PC-3 (cell line): ENCODE results near the gene ZNF735. TPM values are rescaled to one million over a fixed set of nuclear protein-coding genes. Genes with fewer than 3 reads are reported as not detected.

ENCODE experiments used
- ATAC-seq: fragments of 200-7000 bp; cut with Tn5 transposase; 2 replicates; pipeline ENCODE4 v1.9.1; 2020; ENCODE audit warnings: mild to moderate bottlenecking, moderate library complexity
- BruUV-seq: library from RNA; stranded (reverse); fragments of 400-500 nt; replicated peaks from 2 replicates; lab custom pipeline; 2021; lab: Mats Ljungman, UMichigan
- CTCF ChIA-PET: fragments of 300-600 bp; sonication (Branson Sonifier 250); formaldehyde crosslinking; loops from one replicate; lab custom pipeline; 2022; ENCODE audit warnings: antibody characterized with exemption; lab: Charles Lee
- POLR2A ChIA-PET: fragments of 300-600 bp; sonication (Branson Sonifier 250); formaldehyde crosslinking; loops from one replicate; lab custom pipeline; 2022; ENCODE audit warnings: antibody characterized with exemption; ENCODE audit not compliant: unreplicated experiment; lab: Charles Lee
- DNase-seq: peaks from one replicate; pipeline ENCODE4 v3.0.0-alpha.2; 2015
- H2AFZ ChIP-seq: fragments of 300-600 bp; sonication (generic); 2 replicates; pipeline ENCODE4 v1.6.0; 2016; ENCODE audit warnings: antibody characterized with exemption, low read length
- H3F3A ChIP-seq: fragments of 300-600 bp; sonication (generic); one replicate; pipeline ENCODE4 v1.6.0; 2017; ENCODE audit warnings: antibody characterized with exemption, low read length, control low read depth, mild to moderate bottlenecking; ENCODE audit not compliant: unreplicated experiment
- H3K27ac ChIP-seq: fragments of 300-600 bp; sonication (generic); 2 replicates; pipeline ENCODE4 v1.5.1; 2016; ENCODE audit warnings: mild to moderate bottlenecking, low read length
- H3K27me3 ChIP-seq: fragments of 300-600 bp; sonication (generic); 2 replicates; pipeline ENCODE4 v1.6.1; 2016; ENCODE audit warnings: low read length, mixed read lengths
- H3K36me3 ChIP-seq: fragments of 300-600 bp; sonication (generic); 2 replicates; pipeline ENCODE4 v1.6.1; 2016; ENCODE audit warnings: low read depth, mixed run types, low read length, mixed read lengths
- H3K4me1 ChIP-seq: fragments of 300-600 bp; sonication (generic); 2 replicates; pipeline ENCODE4 v1.5.1; 2016; ENCODE audit warnings: low read length; ENCODE audit not compliant: insufficient read depth
- H3K4me2 ChIP-seq: fragments of 300-600 bp; sonication (generic); 2 replicates; pipeline ENCODE4 v1.6.0; 2016; ENCODE audit warnings: low read length
- H3K4me3 ChIP-seq: fragments of 300-600 bp; sonication (generic); 2 replicates; pipeline ENCODE4 v1.5.1; 2016; ENCODE audit warnings: mild to moderate bottlenecking, low read length, mixed read lengths
- H3K79me2 ChIP-seq: fragments of 300-600 bp; sonication (generic); 2 replicates; pipeline ENCODE4 v1.6.1; 2017; ENCODE audit warnings: low read length, mixed read lengths
- H3K9ac ChIP-seq: fragments of 300-600 bp; sonication (generic); 2 replicates; pipeline ENCODE4 v1.6.0; 2016; ENCODE audit warnings: mild to moderate bottlenecking, low read length
- H3K9me2 ChIP-seq: fragments of 300-600 bp; sonication (generic); replicated peaks from 2 replicates; pipeline ENCODE4 v1.6.1; 2016; ENCODE audit warnings: mixed run types, low read length, mixed read lengths
- H3K9me3 ChIP-seq: fragments of 300-600 bp; sonication (generic); 2 replicates; pipeline ENCODE4 v1.6.1; 2016; ENCODE audit warnings: low read length, mixed read lengths
- H4K20me1 ChIP-seq: fragments of 300-600 bp; sonication (generic); 2 replicates; pipeline ENCODE4 v1.6.1; 2016; ENCODE audit warnings: low read length, mixed read lengths
- EZH2 ChIP-seq: fragments of 300-600 bp; sonication (generic); IDR thresholded peaks from one replicate; pipeline ENCODE4 v1.6.1; 2017; ENCODE audit warnings: antibody characterized with exemption, mild to moderate bottlenecking, low read length; ENCODE audit not compliant: unreplicated experiment
- EZH2phosphoT487 ChIP-seq: fragments of 300-600 bp; sonication (generic); IDR thresholded peaks from 2 replicates; pipeline ENCODE4 v1.6.1; 2018; ENCODE audit warnings: mild to moderate bottlenecking, antibody characterized with exemption, low read length, borderline replicate concordance
- intact Hi-C: fragments of 100-400 bp; cut with micrococcal nuclease; formaldehyde crosslinking; loops from 2 replicates; pipeline ENCODE4 v1.9.0; 2023
- total RNA-seq: library from RNA; depleted of rRNA; stranded (reverse); fragments of >200 nt; gene quantifications from 2 replicates; pipeline ENCODE4 v1.2.3, GENCODE V29; 2014
- TF ChIP-seq, protein P1 (sequence below): fragments of 300-600 bp; sonication (generic); conservative IDR thresholded peaks from 2 replicates; pipeline ENCODE4 v1.5.1; 2017; ENCODE audit warnings: antibody characterized with exemption, low read depth, mild to moderate bottlenecking, low read length

The ZNF735 gene
- total RNA-seq, 1 experiment from 2014 or later = not detected

DNA sequence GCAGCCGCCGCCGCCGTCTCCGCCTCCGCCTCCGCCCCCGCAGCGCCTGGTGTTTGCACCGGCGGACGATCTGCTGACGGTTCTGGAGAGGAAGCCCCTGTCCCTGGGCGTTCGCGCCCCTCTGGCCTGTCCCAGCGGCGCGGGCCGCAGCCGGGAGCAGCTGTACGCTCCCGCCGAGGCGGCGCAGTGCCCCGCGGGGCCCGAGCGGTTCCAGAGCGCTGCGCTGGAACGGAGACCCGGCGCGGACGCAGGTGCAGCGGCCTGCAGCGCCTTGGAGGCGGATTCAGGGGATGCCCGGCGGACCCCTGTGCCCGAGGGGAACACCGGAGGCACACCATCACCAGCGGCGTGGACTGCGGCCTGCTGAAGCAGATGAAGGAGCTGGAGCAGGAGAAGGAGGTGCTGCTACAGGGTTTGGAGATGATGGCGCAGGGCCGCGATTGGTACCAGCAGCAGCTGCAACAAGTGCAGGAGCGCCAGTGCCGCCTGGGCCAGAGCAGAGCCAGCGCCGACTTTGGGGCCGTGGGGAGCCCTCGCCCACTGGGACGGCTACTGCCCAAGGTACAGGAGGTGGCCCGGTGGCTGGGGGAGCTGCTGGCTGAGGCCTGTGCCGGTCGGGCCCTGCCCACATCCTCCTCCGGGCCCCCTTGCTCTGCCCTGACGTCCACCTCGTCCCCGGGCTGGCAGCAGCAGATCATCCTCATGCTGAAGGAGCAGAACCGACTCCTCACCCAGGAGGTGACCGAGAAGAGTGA lies 24.8 kb upstream of the ZNF735 start:
- ChIA-PET CTCF (no interaction called here), POLR2A (no interaction called here)
- Histone ChIP-seq H3K4me2 (no peak overlapping the region), H3K36me3 (no peaks in the 10 kb centered on the region), H3K9me2 (no peaks in the 10 kb centered on the region), H3K4me3 (no peak overlapping the region), H3K79me2 (no peaks in the 10 kb centered on the region), H3F3A (no peaks in the 10 kb centered on the region), H3K27ac (no peak overlapping the region), H3K9me3 (0 out of 2 replicates have a peak, but pooled peaks cover 6% of the 10 kb centered on the region), H3K4me1 (no peaks in the 10 kb centered on the region), H3K9ac (no peak overlapping the region), H4K20me1 (no peaks in the 10 kb centered on the region), H2AFZ (no peak overlapping the region), H3K27me3 (no peaks in the 10 kb centered on the region)
- intact Hi-C loops = no loop called here
- TF ChIP-seq EZH2 = no peak
- TF ChIP-seq, protein P1, sequence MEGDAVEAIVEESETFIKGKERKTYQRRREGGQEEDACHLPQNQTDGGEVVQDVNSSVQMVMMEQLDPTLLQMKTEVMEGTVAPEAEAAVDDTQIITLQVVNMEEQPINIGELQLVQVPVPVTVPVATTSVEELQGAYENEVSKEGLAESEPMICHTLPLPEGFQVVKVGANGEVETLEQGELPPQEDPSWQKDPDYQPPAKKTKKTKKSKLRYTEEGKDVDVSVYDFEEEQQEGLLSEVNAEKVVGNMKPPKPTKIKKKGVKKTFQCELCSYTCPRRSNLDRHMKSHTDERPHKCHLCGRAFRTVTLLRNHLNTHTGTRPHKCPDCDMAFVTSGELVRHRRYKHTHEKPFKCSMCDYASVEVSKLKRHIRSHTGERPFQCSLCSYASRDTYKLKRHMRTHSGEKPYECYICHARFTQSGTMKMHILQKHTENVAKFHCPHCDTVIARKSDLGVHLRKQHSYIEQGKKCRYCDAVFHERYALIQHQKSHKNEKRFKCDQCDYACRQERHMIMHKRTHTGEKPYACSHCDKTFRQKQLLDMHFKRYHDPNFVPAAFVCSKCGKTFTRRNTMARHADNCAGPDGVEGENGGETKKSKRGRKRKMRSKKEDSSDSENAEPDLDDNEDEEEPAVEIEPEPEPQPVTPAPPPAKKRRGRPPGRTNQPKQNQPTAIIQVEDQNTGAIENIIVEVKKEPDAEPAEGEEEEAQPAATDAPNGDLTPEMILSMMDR = no peak
- TF ChIP-seq EZH2phosphoT487 = no peak
- no peak for DNase-seq
- BruUV-seq = no TSS peak
- ATAC-seq = no peak

- no peaks in the 10 kb centered on the region for H3K9me2 ChIP-seq
- H3K4me1 ChIP-seq = no peaks in the 10 kb centered on the region
- H3K27me3 ChIP-seq = no peaks in the 10 kb centered on the region
- intact Hi-C loops = no loop called here
- no peak for TF ChIP-seq EZH2phosphoT487
- TF ChIP-seq, protein P1 = peak; percentile 49
- H3K4me2 ChIP-seq = no peak overlapping the region
- no peak overlapping the region for H3K9ac ChIP-seq
- H4K20me1 ChIP-seq = no peaks in the 10 kb centered on the region
- H3K4me3 ChIP-seq = no peak overlapping the region
- BruUV-seq = no TSS peak
- DNase-seq (no peak), ATAC-seq (no peak)
- H2AFZ ChIP-seq = no peak overlapping the region
- no peaks in the 10 kb centered on the region for H3K79me2 ChIP-seq
- ChIA-PET POLR2A (no interaction called here), CTCF (no interaction called here)
- no peaks in the 10 kb centered on the region for H3K36me3 ChIP-seq
- H3K27ac ChIP-seq = no peak overlapping the region
- H3K9me3 ChIP-seq = 0 out of 2 replicates have a peak, but pooled peaks cover 6% of the 10 kb centered on the region
- H3F3A ChIP-seq = no peaks in the 10 kb centered on the region
Measured at GRCh38 chr7:64183126-64183742, 23.8 kb upstream of the ZNF735 start.

DNA sequence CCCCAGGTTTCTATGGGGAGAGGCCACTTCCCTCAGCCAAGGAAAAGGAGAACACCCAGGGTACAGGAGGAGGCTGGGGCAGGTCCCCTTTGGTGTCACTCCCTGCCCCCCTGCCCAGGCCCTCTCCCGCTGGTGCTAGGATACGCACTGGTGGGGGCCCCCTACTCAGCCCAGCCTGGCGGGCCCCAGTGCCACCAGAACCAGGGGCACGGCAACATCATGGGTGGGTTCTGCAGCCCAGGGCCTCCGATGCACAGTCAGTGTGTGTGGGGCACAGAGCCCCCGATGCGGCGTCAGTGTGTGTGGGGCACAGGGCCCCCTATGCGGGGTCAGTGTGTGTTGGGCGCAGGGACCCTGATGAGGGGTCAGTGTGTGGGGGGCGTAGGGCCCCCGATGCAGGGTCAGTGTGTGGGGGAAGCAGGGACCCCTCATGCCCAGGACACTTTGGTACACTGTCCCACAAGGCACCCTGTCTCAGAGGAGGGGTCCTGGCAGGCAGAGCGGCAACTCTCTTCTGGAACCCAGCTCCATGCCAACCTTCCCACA lies 23.1 kb upstream of the ZNF735 start:
- H3K27ac ChIP-seq = no peak overlapping the region
- TF ChIP-seq EZH2 (no peak), EZH2phosphoT487 (no peak)
- TF ChIP-seq, protein P1 = no peak
- H3K9me3 ChIP-seq = 0 out of 2 replicates have a peak, but pooled peaks cover 6% of the 10 kb centered on the region
- no TSS peak for BruUV-seq
- DNase-seq (no peak), ATAC-seq (no peak)
- CTCF ChIA-PET = no interaction called here
- no peak overlapping the region for H3K4me3 ChIP-seq
- H3K79me2 ChIP-seq = no peaks in the 10 kb centered on the region
- no peaks in the 10 kb centered on the region for H3K9me2 ChIP-seq
- no peak overlapping the region for H3K4me2 ChIP-seq
- H3K4me1 ChIP-seq = no peaks in the 10 kb centered on the region
- POLR2A ChIA-PET = no interaction called here
- H3K36me3 ChIP-seq = no peaks in the 10 kb centered on the region
- no peaks in the 10 kb centered on the region for H4K20me1 ChIP-seq
- H3K27me3 ChIP-seq = no peaks in the 10 kb centered on the region
- no peak overlapping the region for H2AFZ ChIP-seq
- no peak overlapping the region for H3K9ac ChIP-seq
- intact Hi-C loops = no loop called here
- no peaks in the 10 kb centered on the region for H3F3A ChIP-seq
